IMR-90 (cell line): ENCODE results near the gene CSRP2. TPM values are rescaled to one million over a fixed set of nuclear protein-coding genes. Genes with fewer than 3 reads are reported as not detected.
A peak's percentile ranks its signal among the peaks of the same experiment; 100 is the strongest.

Experiments used
- ATAC-seq: fragments of 200-7000 bp; cut with Tn5 transposase; 2 replicates; pipeline ENCODE4 v1.9.1; 2020; ENCODE audit warnings: low read depth, mild to moderate bottlenecking, moderate library complexity
- BruUV-seq: library from RNA; stranded (reverse); fragments of 400-500 nt; replicated peaks from 2 replicates; lab custom pipeline; 2021; lab: Mats Ljungman, UMichigan
- CTCF ChIA-PET: fragments of 300-600 bp; formaldehyde crosslinking; extraction: SDS; loops from one replicate; lab custom pipeline; 2021; ENCODE audit warnings: antibody characterized with exemption; lab: Yijun Ruan, JAX
- POLR2A ChIA-PET: fragments of 300-600 bp; sonication (Branson Sonifier 250); formaldehyde crosslinking; loops from one replicate; lab custom pipeline; 2022; ENCODE audit warnings: antibody characterized with exemption; ENCODE audit not compliant: unreplicated experiment; lab: Charles Lee
- DNase-seq: peaks from one replicate; pipeline ENCODE4 v3.0.0; 2013
- H2AFZ ChIP-seq: replicated peaks from 2 replicates; pipeline ENCODE3; 2013; ENCODE audit warnings: low read length, mild to moderate bottlenecking; ENCODE audit not compliant: poor library complexity
- H2AK5ac ChIP-seq: 2 replicates; pipeline ENCODE4 v1.6.1; 2013; ENCODE audit warnings: low read depth, low read length, inconsistent platforms
- H2AK9ac ChIP-seq: replicated peaks from 2 replicates; pipeline ENCODE3; 2013; ENCODE audit warnings: mild to moderate bottlenecking, low read depth, low read length, moderate library complexity; ENCODE audit not compliant: poor library complexity
- H2BK120ac ChIP-seq: 2 replicates; pipeline ENCODE4 v1.6.1; 2013; ENCODE audit warnings: low read depth, low read length, inconsistent platforms
- H2BK15ac ChIP-seq: 3 replicates; pipeline ENCODE4 v1.6.1; 2013; ENCODE audit warnings: low read depth, low read length, inconsistent platforms
- H2BK20ac ChIP-seq: 2 replicates; pipeline ENCODE4 v1.6.1; 2013; ENCODE audit warnings: low read depth, mild to moderate bottlenecking, inconsistent platforms, low read length, moderate library complexity
- H2BK5ac ChIP-seq: 2 replicates; pipeline ENCODE4 v1.6.1; 2013; ENCODE audit warnings: mild to moderate bottlenecking, low read depth, low read length, inconsistent platforms; ENCODE audit not compliant: poor library complexity, severe bottlenecking
- H3K14ac ChIP-seq: replicated peaks from 2 replicates; pipeline ENCODE4 v1.6.1; 2013; ENCODE audit warnings: low read depth, low read length, inconsistent platforms
- H3K18ac ChIP-seq: 2 replicates; pipeline ENCODE4 v1.6.1; 2013; ENCODE audit warnings: low read depth, low read length, control low read depth
- H3K23ac ChIP-seq: 2 replicates; pipeline ENCODE4 v1.6.1; 2013; ENCODE audit warnings: low read depth, low read length, inconsistent platforms
- H3K27ac ChIP-seq: 2 replicates; pipeline ENCODE4 v1.5.1; 2013; ENCODE audit warnings: mild to moderate bottlenecking, control low read depth, low read length; ENCODE audit not compliant: insufficient read depth
- H3K27me3 ChIP-seq: 2 replicates; pipeline ENCODE4 v1.6.1; 2013; ENCODE audit warnings: low read length; ENCODE audit not compliant: control insufficient read depth, insufficient read depth
- H3K36me3 ChIP-seq: 2 replicates; pipeline ENCODE4 v1.6.1; 2013; ENCODE audit warnings: low read length, mixed read lengths; ENCODE audit not compliant: control insufficient read depth, insufficient read depth
- H3K4ac ChIP-seq: 2 replicates; pipeline ENCODE4 v1.6.1; 2013; ENCODE audit warnings: low read depth, low read length, inconsistent platforms
- H3K4me1 ChIP-seq: 2 replicates; pipeline ENCODE4 v1.6.1; 2013; ENCODE audit warnings: low read length, mixed read lengths; ENCODE audit not compliant: control insufficient read depth, insufficient read depth
- H3K4me2 ChIP-seq: 2 replicates; pipeline ENCODE4 v1.6.1; 2013; ENCODE audit warnings: low read depth, mild to moderate bottlenecking, control low read depth, low read length, moderate library complexity
- H3K4me3 ChIP-seq: 2 replicates; pipeline ENCODE4 v1.5.1; 2013; ENCODE audit warnings: low read depth, mild to moderate bottlenecking, control low read depth, low read length, moderate library complexity; ENCODE audit not compliant: insufficient read depth
- H3K56ac ChIP-seq: 2 replicates; pipeline ENCODE4 v1.6.1; 2013; ENCODE audit warnings: low read length, inconsistent platforms; ENCODE audit not compliant: insufficient read depth; ENCODE audit errors: extremely low read depth
- H3K79me1 ChIP-seq, 2 experiments: 2 replicates each; pipeline ENCODE4 v1.6.1; 2013; ENCODE audit warnings: low read length in 2 of 2, inconsistent platforms in 1 of 2, low read depth in 1 of 2
- H3K9ac ChIP-seq: 2 replicates; pipeline ENCODE4 v1.6.1; 2013; ENCODE audit warnings: low read depth, low read length, control low read depth
- H3K9me1 ChIP-seq: 2 replicates; pipeline ENCODE4 v1.6.1; 2013; ENCODE audit warnings: low read length, inconsistent platforms; ENCODE audit not compliant: insufficient read depth
- H3K9me3 ChIP-seq: 2 replicates; pipeline ENCODE4 v1.6.1; 2013; ENCODE audit warnings: low read length; ENCODE audit not compliant: control insufficient read depth, insufficient read depth
- H4K20me1 ChIP-seq: 2 replicates; pipeline ENCODE4 v1.6.1; 2013; ENCODE audit warnings: low read length, inconsistent platforms; ENCODE audit not compliant: insufficient read depth
- H4K5ac ChIP-seq: 2 replicates; pipeline ENCODE4 v1.6.1; 2013; ENCODE audit warnings: mild to moderate bottlenecking, low read depth, low read length, control low read depth
- H4K8ac ChIP-seq, 2 experiments: 2 replicates each; pipeline ENCODE4 v1.6.1; 2013; ENCODE audit warnings: low read depth in 2 of 2, low read length in 2 of 2, control low read depth in 1 of 2, inconsistent platforms in 1 of 2
- H4K91ac ChIP-seq: 2 replicates; pipeline ENCODE4 v1.6.1; 2013; ENCODE audit warnings: low read depth, low read length, inconsistent platforms; ENCODE audit not compliant: insufficient read depth
- BHLHE40 ChIP-seq: fragments of 150-350 bp; IDR thresholded peaks from 2 replicates; pipeline ENCODE4 v1.6.1; 2016; ENCODE audit warnings: mild to moderate bottlenecking, low read depth, low read length
- CHD1 ChIP-seq: IDR thresholded peaks from 2 replicates; pipeline ENCODE4 v1.6.1; 2012; ENCODE audit warnings: low read depth, low read length, improper control_type of control experiment
- MAFK ChIP-seq: IDR thresholded peaks from 2 replicates; pipeline ENCODE4 v1.6.1; 2012; ENCODE audit warnings: low read depth, low read length, improper control_type of control experiment
- MAZ ChIP-seq: IDR thresholded peaks from 2 replicates; pipeline ENCODE4 v1.6.1; 2012; ENCODE audit warnings: low read depth, mild to moderate bottlenecking, low read length, improper control_type of control experiment, moderate library complexity, borderline replicate concordance
- MXI1 ChIP-seq: IDR thresholded peaks from 2 replicates; pipeline ENCODE4 v1.6.1; 2012; ENCODE audit warnings: low read depth, mild to moderate bottlenecking, low read length, moderate library complexity, borderline replicate concordance
- NFE2L2 ChIP-seq: fragments of 150-350 bp; IDR thresholded peaks from 2 replicates; pipeline ENCODE4 v1.6.1; 2016; ENCODE audit warnings: low read depth, mild to moderate bottlenecking, low read length
- RAD21 ChIP-seq: IDR thresholded peaks from 2 replicates; pipeline ENCODE4 v1.6.1; 2012; ENCODE audit warnings: low read length, improper control_type of control experiment
- RFX5 ChIP-seq: IDR thresholded peaks from 2 replicates; pipeline ENCODE4 v1.8.0; 2012; ENCODE audit warnings: low read depth, mild to moderate bottlenecking, low read length, moderate library complexity
- SMC3 ChIP-seq: fragments of 150-350 bp; IDR thresholded peaks from 2 replicates; pipeline ENCODE4 v1.6.1; 2016; ENCODE audit warnings: low read depth, mild to moderate bottlenecking, antibody characterized with exemption, low read length, moderate library complexity
- USF2 ChIP-seq: fragments of 150-350 bp; IDR thresholded peaks from 2 replicates; pipeline ENCODE4 v1.6.1; 2017; ENCODE audit warnings: mild to moderate bottlenecking, antibody characterized with exemption, low read length, low read depth
- WGBS, 2 experiments: methylation state at CpG; one replicate each; pipeline versions ENCODE4 v1.1.5 to v1.1.7; 2013; ENCODE audit warnings: missing lambda C conversion rate in 2 of 2; ENCODE audit not compliant: insufficient read length in 1 of 2; ENCODE audit errors: extremely low coverage in 2 of 2; 5-methylcytosine and 5-hydroxymethylcytosine counted together
- dilution Hi-C: fragments of 300-500 bp; cut with HindIII; formaldehyde crosslinking; loops from one replicate; pipeline ENCODE4 v1.14.3; 2018; ENCODE audit warnings: low sequenced_read_pairs; ENCODE audit not compliant: unreplicated experiment
- in situ Hi-C: fragments of 300-500 bp; cut with MboI; formaldehyde crosslinking; loops from 3 replicates; pipeline ENCODE4 v1.14.3; 2019; ENCODE audit warnings: low sequenced_read_pairs, inconsistent platforms, mixed read lengths
- intact Hi-C: fragments of 100-400 bp; cut with micrococcal nuclease; formaldehyde crosslinking; loops from 2 replicates; pipeline ENCODE4 v1.10.0; 2022
- polyA plus RNA-seq, 3 experiments: library from polyadenylated mRNA; depleted of rRNA; stranded (reverse); fragments of >200 nt; gene quantifications; 2 replicates each; pipeline ENCODE4 v1.2.3, GENCODE V29; 2012; ENCODE audit warnings: low replicate concordance in 1 of 3
- total RNA-seq: library from RNA; depleted of rRNA; stranded (reverse); fragments of >200 nt; gene quantifications from 2 replicates; pipeline ENCODE4 v1.2.3, GENCODE V29; 2012
- TF ChIP-seq, protein P1 (sequence below): fragments of 150-350 bp; IDR thresholded peaks from 2 replicates; pipeline ENCODE4 v1.6.1; 2016; ENCODE audit warnings: low read depth, mild to moderate bottlenecking, low read length, moderate library complexity, borderline replicate concordance

CSRP2 gene
- total and polyA plus RNA-seq, 2 of the 4 experiments (the other 2 are of a cell fraction): 156 to 179 TPM

GRCh38 chr12:76920172-76921099 is 41.6 kb upstream of the CSRP2 start:
- H3K9ac ChIP-seq: no peak overlapping the region
- H3K9me1 ChIP-seq: peaks cover 3% of the 10 kb centered on the region
- POLR2A ChIA-PET: no interaction called here
- no TSS peak for BruUV-seq
- no peak overlapping the region for H3K27ac ChIP-seq
- H2AK9ac ChIP-seq: no peak overlapping the region
- no peak overlapping the region for H3K18ac ChIP-seq
- no peak overlapping the region for H2BK20ac ChIP-seq
- H3K27me3 ChIP-seq: no peaks in the 10 kb centered on the region
- 0 out of 3 replicates have a peak overlapping the region, but pooled peaks have one; percentile 21 for H2BK15ac ChIP-seq
- intact Hi-C loops (loop anchor here (5.0 kb wide), 1 partner anchor 98 kb away; no protein-coding TSS in a partner anchor), in situ Hi-C loops (no loop called here), dilution Hi-C loops (no loop called here)
- no peaks in the 10 kb centered on the region for H3K9me3 ChIP-seq
- H2BK120ac ChIP-seq: no peak overlapping the region
- no peaks in the 10 kb centered on the region for H3K36me3 ChIP-seq
- no peak overlapping the region for H3K14ac ChIP-seq
- ATAC-seq (no peak), DNase-seq (no peak)
- 100% methylated on average over 3 of the region's 9 CpGs; no CpG with 5 or more reads in 1 of the 2 experiments for WGBS, 2 experiments
- H3K56ac ChIP-seq: no peak overlapping the region
- no peak overlapping the region for H4K91ac ChIP-seq
- no peak overlapping the region for H3K4me3 ChIP-seq
- peaks cover 4% of the 10 kb centered on the region; the same call in 1 of the 2 replicates for H3K4me1 ChIP-seq
- no peak overlapping the region for H4K8ac ChIP-seq
- no peaks in the 10 kb centered on the region for H4K20me1 ChIP-seq
- no peak overlapping the region for H3K4me2 ChIP-seq
- H3K4ac ChIP-seq: no peak overlapping the region
- TF ChIP-seq SMC3: no peak
- no peak for TF ChIP-seq MAFK
- no peak for TF ChIP-seq NFE2L2
- no peak for TF ChIP-seq USF2
- TF ChIP-seq MAZ: no peak
- no peak for TF ChIP-seq MXI1
- TF ChIP-seq RFX5: no peak
- TF ChIP-seq, protein P1, sequence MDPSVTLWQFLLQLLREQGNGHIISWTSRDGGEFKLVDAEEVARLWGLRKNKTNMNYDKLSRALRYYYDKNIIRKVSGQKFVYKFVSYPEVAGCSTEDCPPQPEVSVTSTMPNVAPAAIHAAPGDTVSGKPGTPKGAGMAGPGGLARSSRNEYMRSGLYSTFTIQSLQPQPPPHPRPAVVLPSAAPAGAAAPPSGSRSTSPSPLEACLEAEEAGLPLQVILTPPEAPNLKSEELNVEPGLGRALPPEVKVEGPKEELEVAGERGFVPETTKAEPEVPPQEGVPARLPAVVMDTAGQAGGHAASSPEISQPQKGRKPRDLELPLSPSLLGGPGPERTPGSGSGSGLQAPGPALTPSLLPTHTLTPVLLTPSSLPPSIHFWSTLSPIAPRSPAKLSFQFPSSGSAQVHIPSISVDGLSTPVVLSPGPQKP: no peak
- no peak for TF ChIP-seq RAD21
- no peak for TF ChIP-seq CHD1
- TF ChIP-seq BHLHE40: no peak
- no peak overlapping the region for H2BK5ac ChIP-seq
- H3K23ac ChIP-seq: no peak overlapping the region
- H2AK5ac ChIP-seq: no peak overlapping the region
- H4K5ac ChIP-seq: no peak overlapping the region
- CTCF ChIA-PET: interaction anchor here (0.5 kb wide), 1 partner anchor 15 kb away, joined by 3 read pairs; no protein-coding TSS in a partner anchor
- peak overlapping the region; percentile 56 for H2AFZ ChIP-seq
- H3K79me1 ChIP-seq: no peaks in the 10 kb centered on the region
